ENCODE data around the gene SCNM1. TPM values are rescaled to one million over a fixed set of nuclear protein-coding genes. Genes with fewer than 3 reads are reported as not detected.

Gene SCNM1
- total RNA-seq, 1 donor from 2014 or later, result 25.9 TPM

Other genes starting within 250 kb of the SCNM1 start
- 52.0 TPM for gene SETDB1, start 239.8 kb upstream of the SCNM1 start, total RNA-seq
- gene CERS2, start 191.3 kb upstream of the SCNM1 start, total RNA-seq, result 215 TPM
- 5.6 TPM for gene ANXA9, start 183.9 kb upstream of the SCNM1 start, total RNA-seq
- gene MINDY1, start 159.2 kb upstream of the SCNM1 start, total RNA-seq, result 50.5 TPM
- gene PRUNE1, start 157.7 kb upstream of the SCNM1 start, total RNA-seq, result 22.6 TPM
- gene BNIPL, start 129.6 kb upstream of the SCNM1 start, total RNA-seq, result 0.22 TPM
- gene C1orf56, start 118.4 kb upstream of the SCNM1 start, total RNA-seq, result 5.6 TPM
- gene CDC42SE1, start 106.5 kb upstream of the SCNM1 start, total RNA-seq, result 106 TPM
- gene MLLT11, start 105.7 kb upstream of the SCNM1 start, total RNA-seq, result 2.5 TPM
- gene GABPB2, start 95.4 kb upstream of the SCNM1 start, total RNA-seq, result 31.7 TPM
- gene SEMA6C, start 19.5 kb upstream of the SCNM1 start, total RNA-seq, result 33.5 TPM
- gene TNFAIP8L2, start 9.5 kb upstream of the SCNM1 start, total RNA-seq, result 3.9 TPM
- 10.6 TPM for gene LYSMD1, start 242 bp upstream of the SCNM1 start, total RNA-seq
- 0.76 TPM for gene TMOD4, start 9.8 kb downstream of the SCNM1 start, total RNA-seq
- 42.6 TPM for gene VPS72, start 24.1 kb downstream of the SCNM1 start, total RNA-seq
- 65.0 TPM for gene PIP5K1A, start 32.4 kb downstream of the SCNM1 start, total RNA-seq
- 119 TPM for gene PSMD4, start 88.6 kb downstream of the SCNM1 start, total RNA-seq
- gene ZNF687, start 116.2 kb downstream of the SCNM1 start, total RNA-seq, result 18.8 TPM
- 71.4 TPM for gene PI4KB, start 161.3 kb downstream of the SCNM1 start, total RNA-seq
- gene RFX5, start 181.1 kb downstream of the SCNM1 start, total RNA-seq, result 30.9 TPM
- gene SELENBP1, start 206.6 kb downstream of the SCNM1 start, total RNA-seq, result 71.9 TPM
- 160 TPM for gene PSMB4, start 233.4 kb downstream of the SCNM1 start, total RNA-seq